NCI-H226 (cell line): Measurements from ENCODE around the gene PAXIP1.

Source experiments
- DNase-seq: peaks from one replicate; pipeline ENCODE4 v3.0.0-alpha.2; 2015

PAXIP1 gene

DNA sequence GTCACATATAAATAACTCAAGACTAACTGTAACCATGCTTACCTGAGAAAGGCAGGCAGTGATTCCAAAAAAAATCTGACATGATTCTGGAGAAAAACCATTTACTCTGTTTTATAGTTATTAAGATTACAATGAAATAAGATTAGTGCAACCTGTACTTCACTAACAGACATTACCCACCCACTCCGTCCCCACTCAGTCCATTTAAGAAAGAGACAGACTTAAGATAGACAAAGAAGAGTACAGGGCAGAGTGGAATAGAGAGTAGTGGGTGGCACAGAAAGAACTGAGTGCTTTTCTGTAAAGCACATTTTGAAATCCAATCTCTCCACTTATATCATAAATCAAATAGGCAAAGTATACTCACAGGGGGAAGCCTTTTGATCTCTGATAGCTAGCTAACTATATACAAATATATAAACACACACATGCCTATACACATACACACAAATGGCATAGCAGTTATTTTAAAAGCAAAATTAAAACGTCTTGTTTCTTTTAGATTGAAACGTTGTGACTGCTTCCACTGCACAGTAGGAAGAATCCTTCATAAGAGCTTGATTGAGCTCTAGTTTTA lies 11.9 kb downstream of the PAXIP1 start:
- no peak for DNase-seq

DNA sequence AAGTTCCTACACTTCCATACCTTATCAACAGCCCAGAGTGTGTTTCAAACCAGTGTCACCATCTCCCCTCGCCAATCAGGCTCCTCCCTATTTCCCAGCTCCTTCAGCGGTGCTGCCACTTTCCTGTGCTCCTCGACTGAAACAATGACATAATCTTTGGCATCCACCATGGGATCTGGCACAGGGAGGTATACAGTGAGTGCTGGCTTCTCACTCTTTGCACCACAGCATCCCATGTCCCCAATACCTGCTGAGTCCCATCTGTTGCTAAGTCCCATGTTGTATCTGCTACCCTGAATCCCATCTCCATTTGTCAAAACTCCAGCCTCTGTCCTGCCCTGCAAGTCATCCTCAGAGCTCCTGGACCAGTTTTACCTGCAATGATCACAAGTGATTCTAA lies 15.4 kb downstream of the PAXIP1 start:
- DNase-seq: no peak

DNA sequence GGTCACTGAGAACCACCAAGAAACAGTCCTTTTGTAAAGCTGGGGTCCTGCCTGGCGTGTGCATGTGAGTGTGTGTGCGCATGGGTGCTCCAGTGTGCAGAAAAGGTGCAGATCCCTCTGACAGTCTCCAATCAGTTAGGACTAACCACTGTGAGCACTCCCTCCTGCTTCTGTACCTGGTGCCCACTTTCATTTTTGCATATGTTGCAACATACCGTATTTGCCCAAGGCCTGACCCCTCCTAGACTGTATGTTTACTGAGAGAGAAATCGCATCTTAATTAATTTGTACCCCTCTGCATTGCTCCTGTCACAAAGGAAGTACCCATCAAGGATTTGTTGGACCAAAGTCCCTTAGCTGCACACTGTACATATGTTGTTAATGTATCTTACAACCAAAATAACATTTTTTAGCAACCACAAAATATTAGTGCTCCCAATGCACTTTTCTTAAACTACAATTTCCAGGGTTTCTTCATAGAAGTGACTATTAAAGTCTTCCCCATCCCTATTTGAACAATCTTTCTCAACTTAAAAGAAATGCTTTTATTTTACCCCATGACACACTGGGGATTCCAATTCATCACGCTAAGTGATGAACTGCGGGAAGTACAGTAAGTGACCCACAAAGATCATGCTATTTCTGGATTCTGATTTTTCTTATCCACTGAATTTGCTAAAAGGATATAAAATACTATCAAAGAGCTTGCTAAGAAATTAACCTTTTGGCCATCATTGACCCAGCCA lies 16.6 kb downstream of the PAXIP1 start:
- DNase-seq: no peak

DNA sequence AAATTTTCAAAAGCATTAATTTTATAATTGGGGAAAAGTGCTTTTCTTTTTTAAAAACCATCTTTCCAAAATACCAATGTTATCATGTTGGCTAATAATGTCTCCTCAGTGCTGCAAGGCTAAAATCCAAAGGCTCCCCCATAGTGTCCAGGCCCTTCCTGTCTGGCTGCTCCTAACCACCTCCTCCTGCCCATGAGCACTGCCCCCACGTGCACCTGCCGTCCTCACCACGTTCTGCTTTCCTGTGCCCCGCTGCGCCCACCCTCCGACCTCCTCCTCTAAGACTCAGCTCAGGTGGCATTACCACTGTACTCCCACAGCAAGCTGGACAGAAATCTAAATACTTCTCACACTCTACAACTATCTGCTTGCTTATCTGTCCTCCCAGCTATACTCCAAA lies 17.7 kb downstream of the PAXIP1 start:
- DNase-seq: no peak

DNA sequence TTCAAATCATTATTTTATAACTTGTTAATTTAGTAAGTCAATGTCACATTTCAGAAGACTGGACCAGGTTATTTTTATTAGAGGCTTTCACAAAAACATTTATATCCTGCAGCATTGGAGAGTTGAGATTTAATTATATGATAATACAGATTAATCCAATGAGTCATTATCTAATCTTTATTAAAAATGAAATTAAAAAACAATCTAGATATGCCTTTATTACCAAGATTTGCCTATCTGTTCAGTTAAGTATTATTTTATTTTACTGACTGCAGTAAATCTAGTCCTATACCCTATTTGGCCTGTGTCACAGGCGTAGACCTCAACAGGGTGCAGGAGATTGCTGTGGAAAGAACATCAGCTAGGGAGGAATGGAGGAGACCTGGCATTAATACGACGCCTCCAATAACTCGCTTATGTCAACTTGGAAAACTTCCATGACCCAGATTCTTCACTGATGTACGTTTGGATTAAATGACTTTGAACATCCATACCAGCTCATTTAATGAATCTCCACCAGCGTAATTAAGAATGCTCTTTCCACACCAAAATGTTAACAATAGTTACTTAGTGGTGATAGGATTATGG lies 18.2 kb downstream of the PAXIP1 start:
- DNase-seq: no peak

DNA sequence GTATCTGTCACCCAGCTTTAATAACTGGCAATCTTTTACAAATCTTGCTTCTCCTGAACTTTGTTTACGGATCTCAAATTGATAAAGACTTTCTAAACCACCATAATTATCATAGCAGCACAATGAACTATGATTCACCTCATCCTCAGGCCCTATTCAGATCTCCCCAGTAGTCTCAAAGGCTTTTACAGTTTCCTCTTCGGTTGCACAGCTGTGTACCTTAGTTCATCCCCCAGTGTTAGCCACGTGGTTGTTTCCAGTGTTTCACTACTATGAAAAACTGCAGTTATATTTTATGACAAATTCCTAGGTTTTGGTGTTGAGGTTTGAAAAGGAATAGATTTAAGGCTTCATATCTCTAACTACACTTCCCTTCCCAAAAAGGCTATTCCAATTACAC lies 24.9 kb downstream of the PAXIP1 start:
- DNase-seq: no peak

DNA sequence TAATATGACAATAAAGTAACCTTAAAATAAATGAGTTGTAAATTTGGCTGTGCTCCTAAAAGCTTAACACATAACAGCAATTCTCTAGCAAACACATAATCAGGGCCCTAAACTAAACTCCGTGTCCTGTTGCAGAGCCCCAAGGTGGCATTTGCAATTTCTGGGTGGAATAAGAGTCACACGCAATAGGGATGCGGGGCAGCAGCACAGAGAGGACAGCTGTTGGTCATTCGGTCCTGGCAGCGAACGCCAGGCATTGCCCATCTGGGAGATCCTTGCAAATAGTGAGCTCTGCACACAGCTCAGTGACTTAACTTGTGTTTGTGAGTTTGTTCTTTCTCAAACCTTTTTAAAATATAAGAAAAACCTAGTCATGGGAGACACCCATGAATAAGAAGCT lies 25.7 kb downstream of the PAXIP1 start:
- no peak for DNase-seq

DNA sequence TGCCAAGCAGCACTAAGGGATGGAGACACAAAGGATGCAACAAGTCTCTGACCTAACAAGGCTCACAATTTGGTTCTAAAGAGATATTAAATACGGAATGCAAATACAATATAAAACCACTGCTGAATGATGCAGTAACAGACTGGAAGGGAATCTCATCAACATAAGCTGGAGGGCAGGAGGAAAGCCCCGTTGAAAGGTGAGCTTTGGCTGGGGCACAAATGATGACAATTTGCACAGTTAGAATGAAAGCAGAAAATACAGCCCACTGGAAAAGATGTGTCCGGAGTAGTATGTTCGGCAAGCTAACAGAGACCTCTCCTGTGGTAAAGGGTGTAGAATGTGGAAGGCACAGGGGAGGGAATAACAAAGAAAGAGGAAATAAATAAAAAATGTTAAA lies 26.1 kb downstream of the PAXIP1 start:
- DNase-seq: no peak

DNA sequence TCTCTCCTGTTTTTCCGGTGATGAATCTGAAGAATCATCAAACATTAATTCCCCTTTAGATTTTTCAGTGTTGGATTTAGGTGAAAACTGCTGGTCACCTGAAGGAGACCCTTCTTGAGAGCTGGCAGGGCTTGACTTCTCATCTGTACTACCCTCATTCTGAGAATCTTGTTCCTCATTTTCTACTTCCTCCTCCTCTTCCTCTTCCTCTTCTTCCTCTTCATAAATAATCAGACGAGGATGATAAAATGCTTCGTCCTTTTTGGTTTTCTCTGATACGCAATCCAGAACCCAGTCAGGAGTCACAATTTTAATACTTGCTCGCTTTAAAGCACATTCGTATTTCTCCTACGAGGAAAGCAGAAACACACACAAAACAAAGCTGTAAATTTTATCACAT lies 26.9 kb downstream of the PAXIP1 start:
- DNase-seq: no peak

DNA sequence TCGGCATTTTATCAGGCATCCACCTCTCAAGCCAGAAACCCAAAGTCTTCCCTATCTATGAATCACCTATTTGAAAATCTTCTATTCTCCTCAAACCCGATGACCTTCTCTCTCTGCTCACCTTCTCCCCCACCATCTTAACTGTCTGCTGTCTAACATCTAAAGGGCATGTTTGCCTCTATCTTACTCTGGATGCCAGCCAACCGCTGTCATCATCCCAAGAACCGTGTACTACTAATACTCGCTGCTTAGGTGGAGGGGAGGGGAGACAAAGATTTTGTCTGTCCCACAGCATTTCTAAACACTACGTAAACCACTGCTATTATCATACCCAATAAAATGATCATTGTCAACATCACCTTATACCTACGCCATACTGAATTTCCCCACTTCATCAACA lies 29.5 kb downstream of the PAXIP1 start:
- DNase-seq: no peak

DNA sequence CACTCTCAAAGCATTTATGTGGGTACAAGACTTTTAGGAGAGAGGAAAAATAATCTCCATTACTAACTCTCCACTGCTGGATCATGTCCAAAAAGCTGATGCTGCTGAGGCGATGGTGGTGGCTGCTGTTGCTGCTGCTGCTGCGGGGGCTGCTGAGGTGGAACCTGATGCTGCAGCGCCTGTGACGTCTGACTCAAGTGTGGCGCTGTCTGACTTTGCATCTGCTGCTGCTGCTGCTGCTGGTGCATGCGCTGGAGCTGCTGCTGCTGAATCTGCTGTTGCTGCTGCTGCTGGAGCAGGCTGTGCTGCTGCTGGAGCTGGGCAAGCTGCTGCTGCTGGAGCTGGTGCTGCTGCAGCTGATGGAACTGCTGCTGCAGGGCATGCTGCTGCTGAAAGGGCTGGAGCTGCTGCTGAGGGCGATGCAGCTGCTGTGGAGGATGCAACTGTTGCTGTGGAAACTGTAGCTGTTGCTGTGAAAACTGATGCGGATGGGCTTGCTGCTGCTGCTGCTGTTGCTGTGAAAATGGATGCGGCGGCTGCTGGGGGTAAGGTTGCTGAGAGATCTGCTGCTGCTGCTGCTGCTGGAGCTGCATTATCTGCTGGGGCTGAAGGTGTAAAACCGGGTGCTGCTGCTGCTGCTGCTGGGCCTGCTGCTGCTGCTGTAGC lies 34.5 kb downstream of the PAXIP1 start:
- no peak for DNase-seq

DNA sequence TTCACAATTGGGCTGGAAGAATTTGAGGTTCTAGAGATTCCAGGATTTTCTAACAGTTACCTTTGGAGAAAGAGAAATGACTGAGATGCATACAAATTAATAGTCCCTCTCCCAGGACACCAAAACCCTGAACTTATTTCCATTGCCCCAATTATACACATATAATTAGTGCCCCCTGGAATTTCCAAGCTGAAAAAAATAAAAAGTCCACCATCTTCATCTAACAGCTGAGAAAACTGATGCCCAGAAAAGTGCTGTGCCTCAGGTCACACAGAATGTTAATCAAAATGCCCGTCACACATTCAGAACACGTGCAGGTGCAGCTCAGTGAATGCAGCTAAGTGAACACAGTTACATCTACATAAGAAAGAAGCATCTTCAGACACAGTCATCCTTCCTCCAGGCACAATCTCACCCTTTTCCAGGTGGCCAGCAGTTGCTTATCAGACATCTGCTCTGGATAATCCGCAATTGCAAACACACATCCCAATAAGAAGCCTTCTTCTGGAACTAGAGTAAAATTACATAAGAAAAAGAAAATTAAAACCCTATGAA lies 35.4 kb downstream of the PAXIP1 start:
- no peak for DNase-seq

DNA sequence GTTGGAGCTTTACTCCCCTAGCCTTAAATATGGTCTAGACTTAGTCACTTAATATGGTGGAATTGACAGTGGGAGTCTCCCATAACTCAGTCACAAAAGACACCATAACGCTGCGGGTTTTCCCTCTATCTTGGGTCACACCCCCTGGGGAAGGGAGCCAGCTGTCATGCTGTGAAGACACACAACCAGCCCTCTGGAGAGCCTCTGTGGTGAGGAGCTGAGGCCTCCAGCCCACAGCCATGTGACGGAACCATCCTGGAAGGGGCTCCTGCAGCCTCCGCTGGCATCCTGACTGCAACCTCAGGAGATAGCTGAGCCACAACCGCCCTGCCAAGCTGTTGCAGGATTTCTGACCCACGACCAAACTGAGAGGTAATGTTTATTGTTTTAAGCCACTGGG lies 37.9 kb downstream of the PAXIP1 start:
- no peak for DNase-seq

DNA sequence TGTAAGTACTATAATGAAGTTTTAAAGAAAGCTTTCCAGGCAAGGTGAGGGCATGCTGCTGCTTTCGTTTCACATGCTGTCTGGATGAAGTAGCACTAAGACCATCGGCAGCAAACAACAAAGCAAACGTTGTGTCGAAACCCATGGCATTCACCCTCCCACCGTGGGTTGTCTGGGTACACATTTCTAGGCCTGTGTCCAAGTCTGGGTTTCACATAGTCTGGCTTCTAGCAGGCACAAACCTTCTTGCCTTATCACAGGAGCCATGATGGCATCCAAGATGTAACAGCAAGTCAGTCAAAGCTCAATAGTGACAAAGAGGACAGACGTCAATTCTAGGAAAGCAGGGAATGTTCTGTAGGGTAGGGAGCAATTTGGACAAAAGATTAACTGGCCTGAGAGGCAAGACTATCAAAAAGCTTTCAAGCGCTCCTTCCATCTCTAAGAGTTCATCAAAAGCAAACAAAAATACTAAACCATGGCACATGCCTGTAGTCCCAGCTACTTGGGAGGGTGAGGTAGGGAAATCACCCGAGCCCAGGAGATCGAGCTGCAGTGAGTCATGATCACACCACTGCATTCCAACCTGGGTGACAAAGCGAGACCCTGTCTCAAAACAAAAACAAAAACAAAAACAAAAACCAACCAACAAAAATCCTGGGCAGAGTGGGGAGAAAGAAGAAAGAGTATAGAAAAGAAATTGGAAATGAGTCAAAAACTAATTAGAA lies 42.7 kb downstream of the PAXIP1 start:
- DNase-seq: no peak

DNA sequence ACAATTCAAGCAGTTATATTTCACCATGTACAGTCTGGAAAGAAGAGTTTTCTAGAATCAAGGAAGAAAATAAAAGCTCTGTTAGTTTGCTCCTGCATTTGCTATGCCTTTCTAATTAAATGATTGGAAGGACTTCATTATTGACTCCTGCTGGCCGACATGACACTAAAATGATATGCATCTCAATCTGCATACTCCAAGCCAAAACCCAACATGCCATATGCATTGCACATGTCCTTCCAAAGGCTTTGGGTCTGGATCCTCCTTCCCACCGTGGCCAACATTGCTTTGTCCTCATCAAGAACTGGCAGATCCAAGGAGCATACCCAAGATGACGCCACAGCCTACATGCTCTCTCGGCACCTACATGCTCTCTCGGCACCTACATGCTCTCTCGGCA lies 46.5 kb downstream of the PAXIP1 start:
- DNase-seq: no peak

DNA sequence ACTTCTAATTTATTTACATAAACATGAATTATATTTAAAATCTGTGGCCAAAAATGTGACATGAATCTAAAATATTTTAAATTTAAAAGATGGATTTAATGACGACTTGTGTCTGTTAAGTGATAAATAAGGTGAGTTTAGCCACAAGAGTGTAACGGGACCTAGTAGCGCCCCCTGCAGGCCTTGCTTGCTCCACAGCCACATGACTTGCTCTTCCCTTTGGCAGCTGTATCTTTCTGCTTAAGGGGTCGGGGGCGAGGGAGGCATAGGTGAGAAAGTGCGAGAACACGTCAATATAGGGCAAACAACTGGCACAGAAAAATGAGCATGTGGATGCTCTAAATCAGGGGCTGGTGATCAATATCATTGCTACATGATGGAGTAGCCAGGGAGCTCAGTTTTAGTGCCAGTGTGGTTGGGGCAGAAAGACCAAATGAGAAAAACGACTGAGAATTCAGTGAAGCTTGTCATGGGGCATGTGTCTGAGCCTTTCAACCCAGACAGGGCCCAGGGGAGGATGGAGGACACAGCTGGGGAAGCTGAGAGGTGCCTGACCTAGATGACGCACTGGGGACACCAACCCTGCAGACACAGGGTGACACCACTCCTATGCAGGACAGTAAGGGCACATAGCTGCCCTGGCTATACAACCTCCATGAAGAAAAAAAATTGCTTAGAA lies 49.8 kb downstream of the PAXIP1 start:
- no peak for DNase-seq

DNA sequence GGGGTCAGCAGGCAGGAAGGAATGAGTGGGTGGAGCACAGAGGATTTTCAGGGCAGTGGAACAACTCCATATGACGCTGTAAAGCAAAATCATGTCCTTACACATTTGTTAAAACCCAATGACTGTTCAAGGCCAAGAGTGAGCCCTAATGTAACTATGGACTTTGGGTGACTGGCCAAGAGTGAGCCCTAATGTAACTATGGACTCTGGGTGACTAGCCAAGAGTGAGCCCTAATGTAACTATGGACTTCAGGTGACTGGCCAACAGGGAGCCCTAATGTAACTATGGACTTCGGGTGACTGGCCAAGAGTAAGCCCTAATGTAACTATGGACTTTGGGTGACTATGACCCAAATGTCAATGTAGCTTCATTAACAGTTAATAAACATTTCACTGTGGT lies 52.0 kb downstream of the PAXIP1 start:
- DNase-seq: no peak

DNA sequence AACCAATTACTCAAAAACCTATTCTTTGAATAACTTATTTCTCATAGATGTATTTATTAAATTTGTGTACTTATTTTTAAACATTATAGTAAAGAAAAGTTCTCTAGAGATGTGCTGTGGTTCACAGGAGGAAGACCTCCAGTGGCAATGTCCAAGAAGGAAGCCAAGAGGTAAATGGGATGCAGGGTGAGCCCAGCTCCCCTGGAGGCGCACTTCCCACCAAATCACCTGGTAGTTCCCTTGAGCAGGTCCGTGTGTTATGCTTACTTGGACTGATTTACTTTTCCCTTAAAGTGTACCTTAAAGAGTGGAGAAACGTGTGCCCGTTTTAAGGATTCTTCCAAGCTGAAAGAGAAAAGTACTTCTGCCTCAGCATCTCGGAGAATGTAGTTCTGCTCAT lies 55.3 kb downstream of the PAXIP1 start:
- no peak for DNase-seq

DNA sequence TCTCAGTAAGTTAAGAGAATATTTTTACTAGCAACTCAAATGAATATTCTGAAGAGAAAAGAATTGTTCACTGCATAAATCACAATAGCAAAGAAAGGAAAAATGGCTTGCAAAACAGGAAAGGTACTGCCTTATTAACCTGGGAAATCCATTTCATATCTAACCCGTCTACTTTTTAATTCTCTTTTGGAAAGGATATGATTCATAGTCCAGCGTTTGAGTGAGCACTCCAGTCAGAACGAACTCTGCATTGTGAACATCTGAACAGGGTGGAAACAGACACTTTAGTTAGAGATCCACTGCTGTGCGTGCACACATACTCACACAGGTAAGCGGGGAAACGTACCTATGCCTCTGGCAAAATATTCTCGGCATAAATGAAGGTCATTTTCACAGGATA lies 56.8 kb downstream of the PAXIP1 start:
- DNase-seq: no peak

DNA sequence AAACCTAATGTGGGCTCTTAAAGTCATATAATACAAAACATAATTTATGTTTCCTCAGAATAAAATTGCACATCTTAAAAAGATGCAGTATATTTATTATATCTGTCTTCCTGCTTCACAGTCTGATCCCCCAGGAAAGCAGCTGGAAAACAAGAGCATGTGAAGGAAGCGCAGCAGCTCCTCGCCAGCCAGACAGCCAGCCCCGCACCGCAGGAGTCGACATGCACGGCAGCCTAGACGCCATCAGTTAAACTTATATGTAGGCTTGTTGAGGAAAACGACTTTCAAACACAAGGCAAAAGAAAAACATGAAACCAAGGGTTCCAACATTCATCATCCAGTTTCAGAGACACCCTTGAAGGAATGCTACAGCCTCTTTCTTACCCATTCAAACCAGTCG lies 59.0 kb downstream of the PAXIP1 start:
- DNase-seq: no peak

DNA sequence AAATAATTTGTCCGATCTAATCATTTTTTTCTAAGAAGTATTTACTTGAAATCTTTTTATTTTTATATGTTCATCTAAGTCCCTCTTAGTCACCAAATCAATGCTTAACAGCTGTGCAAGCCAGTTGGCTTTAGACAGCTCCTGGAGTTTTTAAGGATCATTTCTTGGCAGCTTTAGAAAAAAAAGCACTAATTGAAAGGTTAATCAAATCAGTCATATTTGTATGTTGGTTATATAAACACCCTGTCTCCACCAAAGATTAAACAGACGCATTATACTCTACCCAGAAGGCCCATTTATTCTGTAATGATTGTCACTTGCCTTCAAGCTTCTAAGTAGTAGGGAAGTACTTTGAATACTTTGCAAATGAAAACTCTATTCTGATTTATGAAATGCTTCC lies 60.2 kb downstream of the PAXIP1 start:
- no peak for DNase-seq

DNA sequence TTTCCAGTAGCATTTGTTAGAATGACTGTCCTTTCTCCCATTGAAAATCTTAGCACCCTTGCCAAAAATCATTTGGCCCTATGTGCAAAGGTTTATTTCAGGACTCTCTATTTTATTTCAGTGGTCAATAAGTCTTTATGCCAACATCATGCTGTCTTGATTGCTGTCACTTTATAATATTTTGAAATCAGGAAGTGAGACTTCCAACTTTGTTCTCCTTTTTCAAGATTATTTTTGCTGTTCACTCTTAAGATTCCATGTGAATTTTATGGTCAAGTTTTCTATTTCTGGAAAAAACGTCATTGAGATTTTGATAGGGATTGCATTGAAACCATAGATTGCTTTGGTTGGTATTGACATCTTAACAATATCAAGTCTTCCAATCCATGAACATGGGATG lies 65.1 kb downstream of the PAXIP1 start:
- no peak for DNase-seq
